Measurements from ENCODE around the gene NOXA1. TPM values are rescaled to one million over a fixed set of nuclear protein-coding genes. Genes with fewer than 3 reads are reported as not detected.

NOXA1 gene
- total and polyA plus RNA-seq, 4 donors = 1.3 to 3.6 (median 2.4) TPM

DNA sequence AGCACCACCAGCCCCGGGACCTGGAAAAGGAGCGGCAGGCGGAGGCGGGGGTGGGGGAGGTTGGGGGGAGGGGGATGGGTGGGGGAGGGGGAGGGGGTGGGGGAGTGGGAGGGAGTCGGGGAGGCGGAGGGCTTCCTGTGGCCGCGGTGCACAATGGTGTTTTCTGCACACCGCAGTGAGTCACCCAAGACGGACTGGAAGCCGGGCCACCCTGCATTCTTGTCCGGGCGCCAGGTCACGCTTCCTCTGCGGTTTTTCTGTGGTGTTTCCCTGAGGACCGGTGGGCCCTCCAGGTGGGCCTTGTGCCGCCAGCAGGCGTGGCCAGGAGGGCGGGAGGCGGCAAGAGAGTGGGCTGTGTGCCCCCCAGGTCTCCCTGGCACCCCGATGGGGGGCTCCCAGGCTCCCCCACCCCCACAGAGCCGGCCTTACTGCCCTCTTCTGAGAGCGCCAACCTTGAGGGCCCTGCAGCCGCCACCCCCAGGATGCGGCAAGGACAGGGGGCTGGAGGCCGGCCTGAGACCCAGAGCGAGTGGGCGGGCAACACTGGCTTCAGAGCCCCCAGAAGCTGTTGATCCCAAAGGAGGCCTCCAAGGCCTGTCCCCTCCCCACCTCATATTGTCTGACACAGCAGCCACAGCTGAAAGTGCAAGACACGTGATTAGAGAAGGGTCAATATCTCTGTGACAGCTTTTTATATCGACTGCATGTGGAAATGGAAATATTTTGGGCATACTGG, 11.4 kb upstream of the NOXA1 start:
- Histone ChIP-seq H3K4me1 (ENCODE audit: control insufficient read depth in 4 of 4, insufficient read depth in 4 of 4, low read length in 3 of 4) (peaks cover 4 to 7% (median 5%) of the 10 kb centered on the region in 4 donors), H3K9me3 (ENCODE audit: control insufficient read depth in 4 of 4, low read length in 3 of 4) (no peaks in the 10 kb centered on the region), H3K27me3 (ENCODE audit: control insufficient read depth in 4 of 4, insufficient read depth in 4 of 4, low read length in 3 of 4) (no peaks in the 10 kb centered on the region), H3K36me3 (ENCODE audit: control insufficient read depth in 4 of 4, insufficient read depth in 3 of 4, low read depth in 1 of 4, low read length in 3 of 4) (no peaks in the 10 kb centered on the region), H3K9ac (ENCODE audit: low read depth in 1 of 2, low read length in 2 of 2) (no peak overlapping the region), H3K4me3 (ENCODE audit: low read depth in 1 of 3, low read length in 3 of 3) (no peak overlapping the region), H3K27ac (ENCODE audit: low read depth in 1 of 2, low read length in 2 of 2) (peak overlapping the region; percentile 43 to 67)
- no peak for DNase-seq (ENCODE audit: low spot score)
- WGBS = 65% methylated on average over 30 of the region's 30 CpGs
- TF ChIP-seq, protein P1, sequence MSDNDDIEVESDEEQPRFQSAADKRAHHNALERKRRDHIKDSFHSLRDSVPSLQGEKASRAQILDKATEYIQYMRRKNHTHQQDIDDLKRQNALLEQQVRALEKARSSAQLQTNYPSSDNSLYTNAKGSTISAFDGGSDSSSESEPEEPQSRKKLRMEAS (IDR thresholded peaks at IDR 0.05) = no peak
- TF ChIP-seq TAF1 (conservative IDR thresholded peaks at IDR 0.05) (no peak), NR2F2 (IDR thresholded peaks at IDR 0.05) (no peak), FOXA1 (IDR thresholded peaks at IDR 0.05) (no peak), RXRA (IDR thresholded peaks at IDR 0.05) (no peak), JUND (IDR thresholded peaks at IDR 0.05) (no peak), HNF4A (conservative IDR thresholded peaks at IDR 0.05) (no peak), GABPA (IDR thresholded peaks at IDR 0.05 in 1 of 2, conservative IDR thresholded peaks at IDR 0.05 in 1 of 2) (no peak), EGR1 (IDR thresholded peaks at IDR 0.05; ENCODE audit: low read depth in 2 of 2) (no peak)
- TF ChIP-seq, protein P2, sequence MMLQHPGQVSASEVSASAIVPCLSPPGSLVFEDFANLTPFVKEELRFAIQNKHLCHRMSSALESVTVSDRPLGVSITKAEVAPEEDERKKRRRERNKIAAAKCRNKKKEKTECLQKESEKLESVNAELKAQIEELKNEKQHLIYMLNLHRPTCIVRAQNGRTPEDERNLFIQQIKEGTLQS (IDR thresholded peaks at IDR 0.05) = no peak
- TF ChIP-seq, protein P3, sequence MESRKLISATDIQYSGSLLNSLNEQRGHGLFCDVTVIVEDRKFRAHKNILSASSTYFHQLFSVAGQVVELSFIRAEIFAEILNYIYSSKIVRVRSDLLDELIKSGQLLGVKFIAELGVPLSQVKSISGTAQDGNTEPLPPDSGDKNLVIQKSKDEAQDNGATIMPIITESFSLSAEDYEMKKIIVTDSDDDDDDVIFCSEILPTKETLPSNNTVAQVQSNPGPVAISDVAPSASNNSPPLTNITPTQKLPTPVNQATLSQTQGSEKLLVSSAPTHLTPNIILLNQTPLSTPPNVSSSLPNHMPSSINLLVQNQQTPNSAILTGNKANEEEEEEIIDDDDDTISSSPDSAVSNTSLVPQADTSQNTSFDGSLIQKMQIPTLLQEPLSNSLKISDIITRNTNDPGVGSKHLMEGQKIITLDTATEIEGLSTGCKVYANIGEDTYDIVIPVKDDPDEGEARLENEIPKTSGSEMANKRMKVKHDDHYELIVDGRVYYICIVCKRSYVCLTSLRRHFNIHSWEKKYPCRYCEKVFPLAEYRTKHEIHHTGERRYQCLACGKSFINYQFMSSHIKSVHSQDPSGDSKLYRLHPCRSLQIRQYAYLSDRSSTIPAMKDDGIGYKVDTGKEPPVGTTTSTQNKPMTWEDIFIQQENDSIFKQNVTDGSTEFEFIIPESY (IDR thresholded peaks at IDR 0.05) = no peak
- TF ChIP-seq, protein P4, sequence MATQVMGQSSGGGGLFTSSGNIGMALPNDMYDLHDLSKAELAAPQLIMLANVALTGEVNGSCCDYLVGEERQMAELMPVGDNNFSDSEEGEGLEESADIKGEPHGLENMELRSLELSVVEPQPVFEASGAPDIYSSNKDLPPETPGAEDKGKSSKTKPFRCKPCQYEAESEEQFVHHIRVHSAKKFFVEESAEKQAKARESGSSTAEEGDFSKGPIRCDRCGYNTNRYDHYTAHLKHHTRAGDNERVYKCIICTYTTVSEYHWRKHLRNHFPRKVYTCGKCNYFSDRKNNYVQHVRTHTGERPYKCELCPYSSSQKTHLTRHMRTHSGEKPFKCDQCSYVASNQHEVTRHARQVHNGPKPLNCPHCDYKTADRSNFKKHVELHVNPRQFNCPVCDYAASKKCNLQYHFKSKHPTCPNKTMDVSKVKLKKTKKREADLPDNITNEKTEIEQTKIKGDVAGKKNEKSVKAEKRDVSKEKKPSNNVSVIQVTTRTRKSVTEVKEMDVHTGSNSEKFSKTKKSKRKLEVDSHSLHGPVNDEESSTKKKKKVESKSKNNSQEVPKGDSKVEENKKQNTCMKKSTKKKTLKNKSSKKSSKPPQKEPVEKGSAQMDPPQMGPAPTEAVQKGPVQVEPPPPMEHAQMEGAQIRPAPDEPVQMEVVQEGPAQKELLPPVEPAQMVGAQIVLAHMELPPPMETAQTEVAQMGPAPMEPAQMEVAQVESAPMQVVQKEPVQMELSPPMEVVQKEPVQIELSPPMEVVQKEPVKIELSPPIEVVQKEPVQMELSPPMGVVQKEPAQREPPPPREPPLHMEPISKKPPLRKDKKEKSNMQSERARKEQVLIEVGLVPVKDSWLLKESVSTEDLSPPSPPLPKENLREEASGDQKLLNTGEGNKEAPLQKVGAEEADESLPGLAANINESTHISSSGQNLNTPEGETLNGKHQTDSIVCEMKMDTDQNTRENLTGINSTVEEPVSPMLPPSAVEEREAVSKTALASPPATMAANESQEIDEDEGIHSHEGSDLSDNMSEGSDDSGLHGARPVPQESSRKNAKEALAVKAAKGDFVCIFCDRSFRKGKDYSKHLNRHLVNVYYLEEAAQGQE (IDR thresholded peaks at IDR 0.05) = no peak
- TF ChIP-seq, protein P5, sequence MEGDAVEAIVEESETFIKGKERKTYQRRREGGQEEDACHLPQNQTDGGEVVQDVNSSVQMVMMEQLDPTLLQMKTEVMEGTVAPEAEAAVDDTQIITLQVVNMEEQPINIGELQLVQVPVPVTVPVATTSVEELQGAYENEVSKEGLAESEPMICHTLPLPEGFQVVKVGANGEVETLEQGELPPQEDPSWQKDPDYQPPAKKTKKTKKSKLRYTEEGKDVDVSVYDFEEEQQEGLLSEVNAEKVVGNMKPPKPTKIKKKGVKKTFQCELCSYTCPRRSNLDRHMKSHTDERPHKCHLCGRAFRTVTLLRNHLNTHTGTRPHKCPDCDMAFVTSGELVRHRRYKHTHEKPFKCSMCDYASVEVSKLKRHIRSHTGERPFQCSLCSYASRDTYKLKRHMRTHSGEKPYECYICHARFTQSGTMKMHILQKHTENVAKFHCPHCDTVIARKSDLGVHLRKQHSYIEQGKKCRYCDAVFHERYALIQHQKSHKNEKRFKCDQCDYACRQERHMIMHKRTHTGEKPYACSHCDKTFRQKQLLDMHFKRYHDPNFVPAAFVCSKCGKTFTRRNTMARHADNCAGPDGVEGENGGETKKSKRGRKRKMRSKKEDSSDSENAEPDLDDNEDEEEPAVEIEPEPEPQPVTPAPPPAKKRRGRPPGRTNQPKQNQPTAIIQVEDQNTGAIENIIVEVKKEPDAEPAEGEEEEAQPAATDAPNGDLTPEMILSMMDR (IDR thresholded peaks at IDR 0.05; ENCODE audit: low read depth, low read length, missing input control) = no peak

DNA sequence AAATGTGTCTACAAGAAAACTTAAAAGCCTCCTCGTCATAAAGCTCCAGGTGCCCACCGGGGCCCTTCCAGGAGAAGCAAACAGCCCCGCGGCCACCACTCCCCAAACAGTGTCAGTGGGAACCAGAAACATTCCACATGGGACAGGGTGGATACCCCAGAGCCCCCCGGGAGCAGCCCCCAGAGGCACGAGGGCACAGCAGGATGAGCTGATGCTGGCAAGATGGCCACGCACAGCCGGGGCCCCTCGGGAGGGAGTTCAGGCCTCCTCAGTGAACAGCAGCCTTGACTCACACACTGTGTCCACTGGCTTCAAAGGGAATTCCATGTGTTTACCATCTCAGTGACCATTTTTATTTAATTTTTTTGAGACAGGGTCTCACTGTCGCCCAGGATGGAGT, 10.8 kb upstream of the NOXA1 start:
- 87% methylated on average over 10 of the region's 10 CpGs for WGBS
- Histone ChIP-seq H3K9me3 (ENCODE audit: control insufficient read depth in 4 of 4, low read length in 3 of 4) (no peaks in the 10 kb centered on the region), H3K4me3 (ENCODE audit: low read depth in 1 of 3, low read length in 3 of 3) (no peak overlapping the region), H3K36me3 (ENCODE audit: control insufficient read depth in 4 of 4, insufficient read depth in 3 of 4, low read depth in 1 of 4, low read length in 3 of 4) (no peaks in the 10 kb centered on the region), H3K27ac (ENCODE audit: low read depth in 1 of 2, low read length in 2 of 2) (no peak overlapping the region), H3K27me3 (ENCODE audit: control insufficient read depth in 4 of 4, insufficient read depth in 4 of 4, low read length in 3 of 4) (no peaks in the 10 kb centered on the region), H3K9ac (ENCODE audit: low read depth in 1 of 2, low read length in 2 of 2) (no peak overlapping the region), H3K4me1 (ENCODE audit: control insufficient read depth in 4 of 4, insufficient read depth in 4 of 4, low read length in 3 of 4) (peaks cover 0 to 1% (median under 1%) of the 10 kb centered on the region in 4 donors)
- no peak for TF ChIP-seq RXRA (IDR thresholded peaks at IDR 0.05)
- TF ChIP-seq, protein P1 (IDR thresholded peaks at IDR 0.05) = no peak
- DNase-seq (ENCODE audit: low spot score) = no peak

All from liver (tissue), 9 donors.